Right lobe of liver (tissue), 6 donors: ENCODE measurements around the gene IFIT1. TPM values are rescaled to one million over a fixed set of nuclear protein-coding genes. Genes with fewer than 3 reads are reported as not detected.

Source experiments
- ATAC-seq, 4 donors: fragments of 200-7000 bp; cut with Tn5 transposase; one replicate each; pipeline ENCODE4 v1.9.1; 2020; ENCODE audit warnings: mild to moderate bottlenecking in 4 of 4, moderate library complexity in 4 of 4
- DNase-seq, 3 donors: peaks; one replicate each; pipeline ENCODE4 v3.0.0-alpha.2; 2020
- H3K27ac ChIP-seq, 3 donors: fragments of 200-600 bp; one replicate each; pipeline ENCODE4 v1.8.0; 2022
- H3K27me3 ChIP-seq, 2 donors: fragments of 200-600 bp; one replicate each; pipeline ENCODE4 v1.8.0; 2022
- H3K36me3 ChIP-seq, 4 donors: fragments of 200-600 bp; sonication (generic) in 1 of 4; one replicate each; pipeline versions ENCODE4 v1.5.1 to v1.8.0; 2017 to 2022; ENCODE audit warnings: control low read depth in 1 of 4
- H3K4me1 ChIP-seq, 4 donors: fragments of 200-600 bp; sonication (generic) in 1 of 4; one replicate each; pipeline versions ENCODE4 v1.5.1 to v1.8.0; 2017 to 2022; ENCODE audit warnings: control low read depth in 1 of 4
- H3K4me3 ChIP-seq, 3 donors: fragments of 200-600 bp; one replicate each; pipeline ENCODE4 v1.8.0; 2022
- H3K9me3 ChIP-seq, 4 donors: fragments of 200-600 bp; sonication (generic) in 1 of 4; one replicate each; pipeline versions ENCODE4 v1.5.1 to v1.8.0; 2017 to 2022; ENCODE audit warnings: control low read depth in 1 of 4
- CTCF ChIP-seq, 4 donors: fragments of 200-600 bp in 3 of 4; fragments of 450-650 bp in 1 of 4; IDR thresholded peaks; one replicate each; pipeline versions ENCODE4 v1.5.1 to v1.8.0; 2016 to 2022; ENCODE audit warnings: antibody characterized with exemption in 4 of 4, mild to moderate bottlenecking in 2 of 4
- POLR2A ChIP-seq: fragments of 450-650 bp; IDR thresholded peaks from one replicate; pipeline ENCODE4 v1.6.1; 2017; ENCODE audit warnings: antibody characterized with exemption, mild to moderate bottlenecking
- WGBS: methylation state at CpG from one replicate; pipeline ENCODE4 v1.1.6; 2018; ENCODE audit warnings: low coverage, low lambda C conversion rate; ENCODE audit not compliant: insufficient coverage; ENCODE audit errors: missing lambda C conversion rate; 5-methylcytosine and 5-hydroxymethylcytosine counted together
- intact Hi-C, 2 donors: fragments of 100-400 bp; cut with DNase I; formaldehyde crosslinking; loops; one replicate each; pipeline versions ENCODE4 v1.11.2 to v1.14.1; 2022
- long read RNA-seq: library from polyadenylated mRNA; unstranded; transcript quantifications from one replicate; pipeline ENCODE4 v2.0.0, GENCODE V29; 2019
- total RNA-seq, 6 experiments: library from RNA; depleted of rRNA in 2 of 6; stranded (reverse); fragments of >200 nt in 2 of 6; fragmentation: NEBNext Ultra II Directional in 3 of 6; extraction: Animal tissue kit (Norgen Biotek cat#: 25700) in 3 of 6; gene quantifications; one replicate each; pipeline versions ENCODE4 v1.1.0 to v1.2.4, GENCODE V29; 2016 to 2023
- donor health status: DM: no; HTN: yes; CAD: no.
- donor health status: DM: no; HTN: no; CAD: no.
- donor health status: DM: no; HTN: no; CAD: no.
- donor health status: DM: no; HTN: yes; CAD: no.
- donor health status: DM: no; HTN: yes; CAD: no.

The IFIT1 gene
- total RNA-seq, result 10 to 100 TPM in 3 of 6 experiments, 1 to 10 TPM in 3; 3.6 to 12.9 (median 10.0) TPM
- long read RNA-seq, transcript IFIT1-201 (2 exons, 1,880 nt), result major isoform, 8 of 8 reads
- long read RNA-seq, partial matches to known transcripts, result 0 of 8 reads
- long read RNA-seq, other reads (novel, unspliced or antisense), result 0 of 8 reads

GRCh38 chr10:89391907-89392756 lies at the start of gene IFIT1:
Gene IFIT1 (plus strand): TSS chr10:89392623. CDS start chr10:89392713, 90 bp downstream.
- Histone ChIP-seq H3K27me3 (no peaks in the 10 kb centered on the region), H3K27ac (peak within 1 kb of the TSS; percentile 80 to 99 (median 93)), H3K36me3 (no peaks in the 10 kb centered on the region), H3K4me1 (peaks cover 0 to 14% (median 5%) of the 10 kb centered on the region in 4 donors), H3K9me3 (no peaks in the 10 kb centered on the region), H3K4me3 (peak within 1 kb of the TSS; percentile 48 to 67 (median 59))
- ATAC-seq (peak; percentile 91 to 93 (median 92)), DNase-seq (peak in 1 of 3 donors; percentile 78)
- TF ChIP-seq POLR2A, result peak; percentile 55
- peak in 1 of 4 donors; percentile 16 for TF ChIP-seq CTCF (IDR thresholded peaks at IDR 0.05)
- intact Hi-C loops, result no loop called here
- 1% methylated on average over 8 of the region's 8 CpGs for WGBS

- intact Hi-C loops, result no loop called here
- ATAC-seq (no peak), DNase-seq (no peak)
- 85% methylated on average over 5 of the region's 5 CpGs for WGBS
- peaks cover 0 to 39% (median 14%) of the 10 kb centered on the region in 4 donors for H3K4me1 ChIP-seq
- TF ChIP-seq CTCF (IDR thresholded peaks at IDR 0.05) (no peak), POLR2A (no peak)
- no peak overlapping the region for H3K4me3 ChIP-seq
- peaks cover 0 to 15% (median 5%) of the 10 kb centered on the region in 4 donors for H3K36me3 ChIP-seq
- H3K9me3 ChIP-seq, result no peaks in the 10 kb centered on the region
- H3K27ac ChIP-seq, result peak overlapping the region in 1 of 3 donors; percentile 11
- no peaks in the 10 kb centered on the region for H3K27me3 ChIP-seq
Observed at GRCh38 chr10:89343089-89343767, 49.2 kb upstream of the IFIT1 start.

- ATAC-seq, result no peak
- Histone ChIP-seq H3K27ac (no peak overlapping the region), H3K36me3 (peaks cover 0 to 7% (median 2%) of the 10 kb centered on the region in 4 donors), H3K9me3 (no peaks in the 10 kb centered on the region), H3K4me1 (peaks cover 0 to 49% (median 18%) of the 10 kb centered on the region in 4 donors), H3K4me3 (no peak overlapping the region), H3K27me3 (no peaks in the 10 kb centered on the region)
- intact Hi-C loops, result no loop called here
- no peak for DNase-seq
- TF ChIP-seq CTCF (IDR thresholded peaks at IDR 0.05) (no peak), POLR2A (no peak)
- WGBS, result 67% methylated on average over 1 of the region's 2 CpGs
Observed at GRCh38 chr10:89344156-89344555, 48.3 kb upstream of the IFIT1 start.

GRCh38 chr10:89345367-89346000 lies 46.9 kb upstream of the IFIT1 start:
- H3K27me3 ChIP-seq, result no peaks in the 10 kb centered on the region
- H3K4me1 ChIP-seq, result peaks cover 0 to 61% (median 25%) of the 10 kb centered on the region in 4 donors
- ATAC-seq (no peak), DNase-seq (no peak)
- H3K9me3 ChIP-seq, result no peaks in the 10 kb centered on the region
- intact Hi-C loops, result no loop called here
- no peaks in the 10 kb centered on the region for H3K36me3 ChIP-seq
- peak overlapping the region; percentile 52 to 99 (median 96) for H3K27ac ChIP-seq
- no peak overlapping the region for H3K4me3 ChIP-seq
- 64% methylated on average over 4 of the region's 4 CpGs for WGBS
- TF ChIP-seq CTCF (IDR thresholded peaks at IDR 0.05) (no peak), POLR2A (no peak)
